Fibroblast of upper back skin (primary cell): Measurements from ENCODE around the gene GOLGA6L26.
"Not testable (repeated sequence)": the region's sequence is repeated elsewhere in the genome, so short reads cannot be mapped to it uniquely, and the experiment has no call there.

Experiments
- DNase-seq: peaks from one replicate; pipeline ENCODE4 v3.0.0-alpha.2; 2013

Gene GOLGA6L26

GRCh38 chr15:23334096-23334495 lies at the start of gene GOLGA6L26:
Gene GOLGA6L26 (minus strand): TSS chr15:23334196. CDS start chr15:23334135, 61 bp downstream.
- DNase-seq: not testable (repeated sequence)

DNA sequence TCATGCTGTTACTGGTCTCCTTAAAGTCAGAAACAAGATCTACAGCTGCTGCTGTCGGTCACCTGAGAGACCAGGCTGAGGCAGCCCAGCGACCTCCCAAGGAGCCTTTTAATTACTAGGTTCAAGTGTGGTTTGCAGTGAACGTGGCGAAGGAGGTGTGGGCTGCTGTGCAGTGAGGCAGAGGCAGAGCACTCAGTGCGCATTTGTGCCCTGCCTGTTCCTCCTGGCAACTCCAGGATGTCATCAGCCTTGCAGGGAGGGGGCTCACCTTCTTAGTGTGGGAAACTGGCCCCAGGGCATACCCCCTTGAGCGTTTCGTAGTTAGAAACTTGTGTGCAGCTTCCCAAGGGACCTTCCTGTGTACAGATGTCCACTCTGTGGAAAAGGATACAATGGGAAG lies 47.2 kb upstream of the GOLGA6L26 start:
- not testable (repeated sequence) for DNase-seq

GRCh38 chr15:23380700-23381099 lies 46.7 kb upstream of the GOLGA6L26 start:
- DNase-seq: not testable (repeated sequence)

DNA sequence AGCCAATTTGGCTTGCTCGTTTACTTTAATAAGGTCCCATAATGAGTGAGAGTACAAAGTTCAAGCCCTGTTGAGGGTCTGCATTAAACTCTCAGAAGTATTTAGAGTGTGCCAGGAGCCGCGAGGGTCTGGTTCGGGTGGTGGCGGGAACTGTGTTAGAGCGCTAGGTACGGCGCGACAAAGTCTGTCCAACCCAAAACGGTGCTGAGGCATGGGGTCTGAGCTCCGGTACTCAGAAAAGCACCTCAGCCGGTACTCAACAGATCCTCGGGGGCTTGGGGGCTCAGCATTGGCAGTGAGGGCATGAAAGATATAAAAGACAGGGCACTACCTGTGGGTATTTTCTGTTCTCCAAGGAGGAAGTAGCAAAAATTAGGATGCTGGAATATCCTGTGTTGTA lies 45.0 kb upstream of the GOLGA6L26 start:
- DNase-seq: not testable (repeated sequence)

GRCh38 chr15:23374226-23374625 lies 40.2 kb upstream of the GOLGA6L26 start:
- not testable (repeated sequence) for DNase-seq

DNA sequence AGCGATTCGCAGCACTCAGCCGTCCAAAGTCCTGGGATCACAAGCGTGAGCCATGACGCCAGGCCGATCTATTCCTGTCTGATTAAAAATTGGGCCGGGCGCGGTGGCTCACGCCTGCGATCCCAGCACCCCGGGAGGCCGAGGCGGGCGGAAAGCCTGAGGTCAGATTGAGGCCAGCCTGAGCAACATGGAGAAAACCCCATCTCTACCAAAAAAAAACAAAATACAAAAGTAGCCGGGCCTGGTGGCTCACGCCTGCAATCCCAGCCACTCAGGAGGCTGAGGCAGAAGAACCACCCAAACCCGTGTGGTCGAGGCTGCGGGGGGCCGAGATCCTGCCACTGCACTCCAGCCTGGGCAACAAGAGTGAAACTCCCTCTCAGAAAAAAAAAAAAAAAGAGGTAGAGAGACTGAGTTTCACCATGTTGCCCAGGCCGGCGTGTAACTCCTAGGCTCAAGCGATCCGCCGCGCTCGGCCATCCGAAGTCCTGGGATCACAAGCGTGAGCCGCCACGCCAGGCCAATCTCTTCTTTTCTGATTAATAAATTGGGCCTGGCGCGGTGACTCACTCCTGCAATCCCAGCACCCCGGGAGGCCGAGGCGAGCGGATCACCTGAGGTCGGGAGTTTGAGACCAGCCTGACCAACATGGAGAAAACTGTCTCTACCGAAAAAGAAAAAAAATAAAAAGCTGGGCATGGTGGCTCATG lies 39.0 kb upstream of the GOLGA6L26 start:
- not testable (repeated sequence) for DNase-seq

DNA sequence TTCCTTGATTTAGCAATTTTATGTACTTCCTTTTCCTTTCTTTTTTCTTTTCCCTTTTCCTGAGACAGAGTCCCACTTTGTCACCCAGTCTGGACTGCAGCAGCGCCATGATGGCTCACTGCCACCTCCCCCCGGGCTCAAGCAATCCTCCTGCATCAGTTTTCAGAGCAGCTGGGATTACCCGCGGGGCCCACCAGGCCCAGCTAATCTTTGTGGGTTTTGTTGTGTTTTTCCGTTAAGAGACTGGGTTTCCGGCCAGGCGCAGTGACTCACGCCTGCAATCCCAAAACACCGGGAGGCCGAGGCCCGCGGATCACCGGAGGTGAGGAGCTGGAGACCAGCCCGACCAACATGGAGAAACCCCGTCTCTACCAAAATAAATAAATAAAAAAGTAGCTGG lies 38.3 kb upstream of the GOLGA6L26 start:
- no peak for DNase-seq

- DNase-seq: not testable (repeated sequence)
Measured at GRCh38 chr15:23371868-23372267, 37.9 kb upstream of the GOLGA6L26 start.

DNA sequence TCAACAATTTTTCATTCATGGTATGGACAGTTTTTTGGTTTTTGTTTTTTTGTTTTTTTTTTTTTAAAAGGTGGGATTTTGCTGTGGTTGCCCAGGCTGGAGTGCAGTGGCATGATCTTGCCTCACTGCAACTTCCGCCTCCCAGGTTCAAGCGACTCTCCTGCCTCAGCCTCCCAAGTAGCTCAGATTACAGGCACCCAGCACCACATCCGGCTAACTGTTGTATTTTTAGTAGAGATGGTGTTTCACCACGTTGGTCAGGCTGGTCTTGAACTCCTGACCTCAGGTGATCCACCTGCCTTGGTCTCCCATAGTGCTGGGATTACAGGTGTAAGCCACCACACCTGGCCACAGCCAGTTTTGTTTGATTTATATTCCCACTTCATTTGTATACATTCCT lies 37.1 kb upstream of the GOLGA6L26 start:
- DNase-seq: not testable (repeated sequence)

DNA sequence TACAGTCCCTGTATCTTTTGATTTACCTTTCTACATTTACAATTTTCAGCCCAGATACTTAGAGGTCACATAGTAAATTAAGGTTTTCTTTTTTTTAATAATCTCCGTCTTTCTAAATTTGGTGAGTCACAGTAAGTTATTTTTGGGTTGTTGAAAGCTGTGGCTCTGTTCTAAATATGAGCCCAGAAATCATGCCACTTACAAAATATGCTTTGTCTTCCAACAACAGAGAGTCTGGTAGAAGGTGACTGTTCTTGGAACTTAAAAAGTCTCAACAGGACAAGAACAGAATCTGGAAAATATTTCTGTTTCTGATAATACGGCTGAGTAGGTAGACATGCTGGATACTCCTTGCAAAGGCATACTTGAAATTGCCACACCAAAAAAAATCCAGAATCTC lies 36.6 kb upstream of the GOLGA6L26 start:
- DNase-seq: no peak

DNA sequence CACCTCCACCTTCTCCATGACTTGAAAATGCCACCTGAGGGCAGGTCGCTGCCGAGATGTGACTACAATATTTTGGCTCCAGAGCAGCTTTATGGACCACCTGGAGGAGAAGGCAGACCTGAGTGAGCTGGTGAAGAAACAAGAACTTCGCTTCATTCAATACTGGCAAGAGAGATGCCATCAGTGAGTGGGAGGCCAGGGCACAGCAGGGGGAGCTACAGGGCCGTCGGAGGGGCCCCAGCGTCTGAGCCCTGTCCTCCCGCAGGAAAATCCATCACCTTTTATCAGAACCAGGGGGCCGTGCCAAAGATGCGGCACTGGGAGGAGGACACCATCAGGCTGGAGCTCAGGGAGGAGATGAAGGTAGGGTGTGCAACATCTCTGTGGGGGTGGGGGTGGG lies 30.3 kb upstream of the GOLGA6L26 start:
- DNase-seq: not testable (repeated sequence)

GRCh38 chr15:23362622-23363021 lies 28.6 kb upstream of the GOLGA6L26 start:
- not testable (repeated sequence) for DNase-seq

DNA sequence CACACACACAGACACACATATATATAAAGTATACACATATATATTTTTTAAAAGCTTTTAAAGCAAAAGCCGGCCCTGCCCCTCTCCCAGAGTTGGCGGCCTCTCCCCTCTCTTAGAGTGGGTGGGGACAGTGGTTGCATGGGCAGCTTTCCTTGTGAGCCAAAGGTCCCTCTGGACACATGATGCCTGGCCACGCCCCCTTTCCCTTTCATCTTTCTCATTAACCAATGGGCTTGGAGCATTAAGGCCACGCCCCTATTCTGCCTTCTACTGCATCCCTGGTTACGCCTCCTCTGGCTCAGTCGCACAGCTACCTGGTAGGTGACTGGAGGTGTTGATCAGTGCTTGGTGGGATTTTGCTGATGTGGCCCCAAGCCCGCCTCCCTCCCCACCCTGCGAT lies 20.5 kb upstream of the GOLGA6L26 start, which contains the start of gene GOLGA8S:
Gene GOLGA8S, plus strand, starts transcription at position 301 of the 400 bp plus-strand sequence. Its CDS starts 62 bp downstream, at position 363.
- DNase-seq: not testable (repeated sequence)

GRCh38 chr15:23311233-23311632 lies 22.8 kb downstream of the GOLGA6L26 start:
- DNase-seq: not testable (repeated sequence)

DNA sequence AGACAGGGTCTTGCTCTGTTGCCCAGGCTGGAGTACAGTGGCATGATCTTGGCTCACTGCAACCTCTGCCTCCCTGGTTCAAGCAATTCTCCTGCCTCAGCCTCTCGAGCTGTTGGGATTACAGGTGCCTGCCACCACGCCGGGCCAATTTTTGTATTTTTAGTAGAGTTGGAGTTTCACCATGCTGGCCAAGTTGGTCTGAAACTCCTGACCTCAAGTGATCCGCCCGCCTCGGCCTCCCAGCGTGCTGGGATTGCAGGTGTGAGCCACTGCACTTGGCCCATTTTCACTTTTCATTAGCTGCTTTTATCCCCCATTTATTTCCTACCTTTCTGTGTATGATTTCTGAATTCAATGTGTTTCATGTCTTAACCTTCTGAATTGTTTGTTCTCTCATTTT lies 28.1 kb downstream of the GOLGA6L26 start:
- DNase-seq: not testable (repeated sequence)

- not testable (repeated sequence) for DNase-seq
Measured at GRCh38 chr15:23304805-23305204, 29.2 kb downstream of the GOLGA6L26 start.

DNA sequence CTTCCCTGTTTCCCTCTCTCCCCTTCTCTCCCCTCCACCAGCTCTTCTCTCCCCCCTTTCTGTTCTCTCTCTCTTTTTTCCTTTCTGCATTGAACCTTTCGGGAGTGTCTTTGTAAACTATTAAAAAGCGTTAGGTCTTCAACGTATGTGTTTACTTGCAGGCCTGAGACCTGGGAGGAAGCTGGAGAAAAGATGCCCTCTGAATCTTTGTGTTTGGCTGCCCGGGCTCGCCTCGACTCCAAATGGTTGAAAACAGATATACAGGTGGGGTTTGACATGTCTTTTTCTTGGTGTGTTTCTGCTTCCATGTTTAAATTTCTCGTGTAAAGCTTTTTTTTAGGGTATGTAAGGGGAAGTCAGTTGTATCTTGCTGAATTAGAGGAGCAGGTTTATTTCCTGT lies 29.7 kb downstream of the GOLGA6L26 start:
- not testable (repeated sequence) for DNase-seq

GRCh38 chr15:23303654-23304053 lies 30.3 kb downstream of the GOLGA6L26 start:
- peak; percentile 8 for DNase-seq

DNA sequence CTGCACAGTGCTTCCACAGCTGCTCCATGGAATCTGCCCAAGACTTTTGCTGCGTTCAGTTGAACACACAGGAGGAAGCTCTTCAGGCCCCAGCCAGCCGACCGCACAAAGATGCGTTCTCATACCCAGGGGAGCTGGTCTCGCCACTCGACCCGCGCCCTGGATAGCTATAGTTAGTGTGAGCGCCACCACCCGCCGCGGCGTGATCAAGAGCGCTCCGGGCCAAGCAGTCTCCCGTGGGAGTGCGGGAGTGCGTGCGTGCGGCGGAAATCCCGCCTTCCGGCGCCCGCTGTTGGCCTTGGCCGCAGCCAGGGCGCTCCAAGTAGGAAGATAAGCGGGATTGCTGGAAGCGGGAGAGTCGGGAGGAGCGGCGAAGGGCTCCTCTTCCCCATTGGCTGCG lies 30.8 kb downstream of the GOLGA6L26 start:
- not testable (repeated sequence) for DNase-seq
